ENCODE measurements around the gene PRKCD. TPM values are rescaled to one million over a fixed set of nuclear protein-coding genes. Genes with fewer than 3 reads are reported as not detected.

Gene PRKCD
- total RNA-seq, 4 donors from 2014 or later: 27.2 to 35.8 (median 31.4) TPM

DNA sequence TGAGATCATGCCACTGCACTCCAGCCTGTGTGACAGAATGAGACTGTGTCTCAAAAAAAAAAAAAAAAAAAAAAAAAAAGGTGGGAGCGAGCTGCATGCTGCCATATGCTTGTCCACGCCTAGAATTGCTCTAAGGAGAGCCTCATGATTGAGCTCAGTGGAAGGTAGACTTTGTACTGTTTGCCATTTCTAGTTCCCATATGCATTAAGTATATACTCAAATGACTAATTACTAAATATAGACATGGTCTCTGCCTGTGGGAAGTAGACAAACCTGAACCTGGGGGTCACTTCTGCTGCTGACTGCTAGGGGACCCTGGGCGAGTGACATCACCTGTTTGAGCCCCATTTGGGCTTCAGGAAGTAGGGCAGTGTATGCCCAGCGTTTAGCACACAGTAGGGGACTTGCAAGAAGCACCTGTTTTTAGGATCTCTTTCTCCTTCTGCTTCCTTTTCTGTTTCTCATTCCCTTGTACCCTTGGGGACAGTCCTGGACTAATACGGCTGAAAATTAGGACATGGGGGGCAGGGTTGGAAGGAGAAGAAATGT is 27.2 kb downstream of the PRKCD start:
- TF ChIP-seq POLR2A (IDR thresholded peaks at IDR 0.05): no peak
- TF ChIP-seq, protein P1, sequence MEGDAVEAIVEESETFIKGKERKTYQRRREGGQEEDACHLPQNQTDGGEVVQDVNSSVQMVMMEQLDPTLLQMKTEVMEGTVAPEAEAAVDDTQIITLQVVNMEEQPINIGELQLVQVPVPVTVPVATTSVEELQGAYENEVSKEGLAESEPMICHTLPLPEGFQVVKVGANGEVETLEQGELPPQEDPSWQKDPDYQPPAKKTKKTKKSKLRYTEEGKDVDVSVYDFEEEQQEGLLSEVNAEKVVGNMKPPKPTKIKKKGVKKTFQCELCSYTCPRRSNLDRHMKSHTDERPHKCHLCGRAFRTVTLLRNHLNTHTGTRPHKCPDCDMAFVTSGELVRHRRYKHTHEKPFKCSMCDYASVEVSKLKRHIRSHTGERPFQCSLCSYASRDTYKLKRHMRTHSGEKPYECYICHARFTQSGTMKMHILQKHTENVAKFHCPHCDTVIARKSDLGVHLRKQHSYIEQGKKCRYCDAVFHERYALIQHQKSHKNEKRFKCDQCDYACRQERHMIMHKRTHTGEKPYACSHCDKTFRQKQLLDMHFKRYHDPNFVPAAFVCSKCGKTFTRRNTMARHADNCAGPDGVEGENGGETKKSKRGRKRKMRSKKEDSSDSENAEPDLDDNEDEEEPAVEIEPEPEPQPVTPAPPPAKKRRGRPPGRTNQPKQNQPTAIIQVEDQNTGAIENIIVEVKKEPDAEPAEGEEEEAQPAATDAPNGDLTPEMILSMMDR (IDR thresholded peaks at IDR 0.05): no peak
- intact Hi-C loops (cut with DNase I; ENCODE audit: low total_unique reads): no loop called here
- H3K4me3 ChIP-seq (ENCODE audit: low read depth, poor library complexity, severe bottlenecking): no peak overlapping the region
- 88% methylated on average over 5 of the region's 5 CpGs for WGBS, 2 donors
- DNase-seq (ENCODE audit: low spot score in 2 of 2): no peak

GRCh38 chr3:53188720-53189119 is 27.7 kb downstream of the PRKCD start:
- 94 to 96% methylated on average over 13 of the region's 13 CpGs for WGBS, 2 donors
- intact Hi-C loops (cut with DNase I; ENCODE audit: low total_unique reads): no loop called here
- no peak for TF ChIP-seq POLR2A (IDR thresholded peaks at IDR 0.05)
- no peak for DNase-seq (ENCODE audit: low spot score in 2 of 2)
- H3K4me3 ChIP-seq (ENCODE audit: low read depth, poor library complexity, severe bottlenecking): no peak overlapping the region

- 81 to 85% methylated on average over 3 of the region's 3 CpGs for WGBS, 2 donors
- intact Hi-C loops (cut with DNase I; ENCODE audit: low total_unique reads): no loop called here
- TF ChIP-seq POLR2A (IDR thresholded peaks at IDR 0.05): no peak
- TF ChIP-seq, protein P1 (IDR thresholded peaks at IDR 0.05): no peak
- H3K4me3 ChIP-seq (ENCODE audit: low read depth, poor library complexity, severe bottlenecking): no peak overlapping the region
- DNase-seq (ENCODE audit: low spot score in 2 of 2): no peak
Measured at GRCh38 chr3:53189276-53189675, 28.3 kb downstream of the PRKCD start.

DNA sequence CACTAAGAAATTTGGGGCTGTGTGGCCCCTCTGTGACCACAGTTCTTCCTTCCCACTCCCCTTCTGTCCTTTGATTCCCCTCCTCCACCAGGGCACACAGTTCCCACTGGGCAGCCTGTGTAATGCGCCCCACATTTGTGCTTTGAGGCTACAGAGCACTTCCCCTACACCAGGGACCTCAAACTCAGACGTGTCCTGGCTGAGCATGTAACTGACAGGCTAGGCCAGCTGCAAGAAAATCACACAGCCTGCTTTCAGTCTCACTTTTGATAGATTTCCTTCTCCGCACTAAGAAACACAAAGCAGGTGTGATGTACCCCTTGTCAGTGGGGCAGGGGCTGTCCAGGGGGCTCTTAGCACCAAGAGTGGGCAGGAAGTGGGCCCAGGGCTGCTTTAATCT is 29.6 kb downstream of the PRKCD start:
- no peak overlapping the region for H3K4me3 ChIP-seq (ENCODE audit: low read depth, poor library complexity, severe bottlenecking)
- WGBS, 2 donors: 84 to 91% methylated on average over 3 of the region's 3 CpGs
- intact Hi-C loops (cut with DNase I; ENCODE audit: low total_unique reads): no loop called here
- DNase-seq (ENCODE audit: low spot score in 2 of 2): no peak
- no peak for TF ChIP-seq POLR2A (IDR thresholded peaks at IDR 0.05)
- TF ChIP-seq, protein P1 (IDR thresholded peaks at IDR 0.05): no peak

DNA sequence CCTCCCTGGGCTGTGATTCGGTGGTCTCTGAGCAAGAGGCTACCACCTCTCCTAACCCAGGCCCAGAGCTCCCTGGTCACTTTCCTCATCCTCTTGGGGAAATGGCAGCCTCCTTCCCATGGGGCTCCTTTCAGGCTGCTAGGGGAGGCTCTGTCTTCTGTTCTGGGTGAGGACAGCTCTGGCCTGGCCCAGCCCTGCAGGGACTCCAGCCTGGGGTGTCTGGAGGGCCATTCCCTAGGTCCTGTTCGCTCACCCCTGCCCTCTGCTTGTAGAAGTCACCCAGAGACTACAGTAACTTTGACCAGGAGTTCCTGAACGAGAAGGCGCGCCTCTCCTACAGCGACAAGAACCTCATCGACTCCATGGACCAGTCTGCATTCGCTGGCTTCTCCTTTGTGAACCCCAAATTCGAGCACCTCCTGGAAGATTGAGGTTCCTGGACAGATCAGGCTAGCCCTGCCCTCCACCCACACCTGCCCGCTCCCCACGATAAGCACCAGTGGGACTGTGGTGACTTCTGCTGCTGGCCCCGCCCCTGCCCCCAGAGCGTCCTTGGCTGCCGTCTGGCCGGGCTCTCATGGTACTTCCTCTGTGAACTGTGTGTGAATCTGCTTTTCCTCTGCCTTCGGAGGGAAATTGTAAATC is 30.9 kb downstream of the PRKCD start:
- 85 to 86% methylated on average over 16 of the region's 16 CpGs for WGBS, 2 donors
- TF ChIP-seq, protein P1 (IDR thresholded peaks at IDR 0.05): no peak
- TF ChIP-seq POLR2A (IDR thresholded peaks at IDR 0.05): no peak
- intact Hi-C loops (cut with DNase I; ENCODE audit: low total_unique reads): no loop called here
- no peak for DNase-seq (ENCODE audit: low spot score in 2 of 2)
- H3K4me3 ChIP-seq (ENCODE audit: low read depth, poor library complexity, severe bottlenecking): no peak overlapping the region

DNA sequence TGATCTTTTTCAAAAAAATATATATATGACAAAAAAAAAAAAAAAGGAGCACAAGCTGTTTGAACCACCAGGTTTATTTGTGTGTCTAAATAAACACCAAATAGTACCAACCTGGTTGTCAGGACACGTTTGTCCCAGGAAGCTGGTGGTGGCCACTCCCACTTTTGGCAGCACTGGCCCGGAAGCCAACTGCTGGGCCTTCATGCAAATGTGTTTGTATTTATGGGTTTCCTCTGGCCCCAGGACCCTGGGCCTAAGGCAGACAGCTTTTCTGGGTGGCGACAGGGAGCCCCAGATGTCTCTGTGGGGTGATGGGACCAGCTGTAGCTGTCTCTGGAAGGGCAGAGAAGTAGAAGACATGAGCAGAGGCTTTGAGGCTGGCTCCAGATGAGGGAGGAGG is 31.6 kb downstream of the PRKCD start:
- intact Hi-C loops (cut with DNase I; ENCODE audit: low total_unique reads): no loop called here
- TF ChIP-seq, protein P1 (IDR thresholded peaks at IDR 0.05): no peak
- no peak for TF ChIP-seq POLR2A (IDR thresholded peaks at IDR 0.05)
- H3K4me3 ChIP-seq (ENCODE audit: low read depth, poor library complexity, severe bottlenecking): no peak overlapping the region
- no peak for DNase-seq (ENCODE audit: low spot score in 2 of 2)
- WGBS, 2 donors: 18 to 19% methylated on average over 3 of the region's 3 CpGs

Data from lower leg skin (tissue), 4 donors.